ENCODE results near the gene RASSF6.
"Not testable (repeated sequence)": the region's sequence is repeated elsewhere in the genome, so short reads cannot be mapped to it uniquely, and the experiment has no call there.

RASSF6 gene, protein sequence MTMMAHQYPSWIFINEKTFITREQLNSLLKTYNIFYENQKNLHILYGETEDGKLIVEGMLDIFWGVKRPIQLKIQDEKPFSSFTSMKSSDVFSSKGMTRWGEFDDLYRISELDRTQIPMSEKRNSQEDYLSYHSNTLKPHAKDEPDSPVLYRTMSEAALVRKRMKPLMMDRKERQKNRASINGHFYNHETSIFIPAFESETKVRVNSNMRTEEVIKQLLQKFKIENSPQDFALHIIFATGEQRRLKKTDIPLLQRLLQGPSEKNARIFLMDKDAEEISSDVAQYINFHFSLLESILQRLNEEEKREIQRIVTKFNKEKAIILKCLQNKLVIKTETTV

DNA sequence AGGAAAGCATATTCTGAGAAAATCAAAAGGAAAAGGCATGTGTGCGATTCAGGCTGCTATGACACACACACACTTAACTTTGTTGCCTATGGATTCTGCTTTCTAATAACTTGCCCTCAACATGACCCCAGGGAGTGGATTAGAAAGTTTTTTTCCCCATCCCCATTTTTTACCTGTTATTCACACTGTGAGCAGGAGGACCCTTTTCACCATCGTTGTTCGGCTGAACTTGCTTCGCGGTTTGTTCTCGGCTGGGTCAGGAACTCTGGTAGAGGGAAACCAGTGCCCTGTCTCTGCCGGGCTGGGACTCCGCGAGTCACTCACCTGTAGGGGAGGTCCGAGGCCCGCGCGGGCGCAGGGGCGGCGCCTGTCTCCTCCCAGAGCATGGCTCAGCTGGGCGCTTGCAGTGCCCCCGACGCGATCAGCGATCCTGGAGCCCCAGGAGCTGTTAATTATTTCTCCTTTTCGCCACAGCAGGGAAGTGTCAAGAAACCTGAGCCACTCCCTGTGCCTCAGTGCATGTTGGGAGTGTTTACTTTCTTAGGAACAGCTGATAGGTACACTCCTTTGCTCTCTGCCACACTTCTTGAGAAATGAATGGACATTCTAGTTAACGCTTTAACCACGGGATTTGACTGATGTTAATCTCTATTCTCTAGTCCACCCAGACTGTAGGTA is at the start of gene RASSF6:
Gene RASSF6 (minus strand): TSS at position 322 of the 678 bp plus-strand sequence. CDS start 8,641 bp downstream, outside the sequence.
- DNase-seq, result peak in 1 of 2 experiments; percentile 1

DNA sequence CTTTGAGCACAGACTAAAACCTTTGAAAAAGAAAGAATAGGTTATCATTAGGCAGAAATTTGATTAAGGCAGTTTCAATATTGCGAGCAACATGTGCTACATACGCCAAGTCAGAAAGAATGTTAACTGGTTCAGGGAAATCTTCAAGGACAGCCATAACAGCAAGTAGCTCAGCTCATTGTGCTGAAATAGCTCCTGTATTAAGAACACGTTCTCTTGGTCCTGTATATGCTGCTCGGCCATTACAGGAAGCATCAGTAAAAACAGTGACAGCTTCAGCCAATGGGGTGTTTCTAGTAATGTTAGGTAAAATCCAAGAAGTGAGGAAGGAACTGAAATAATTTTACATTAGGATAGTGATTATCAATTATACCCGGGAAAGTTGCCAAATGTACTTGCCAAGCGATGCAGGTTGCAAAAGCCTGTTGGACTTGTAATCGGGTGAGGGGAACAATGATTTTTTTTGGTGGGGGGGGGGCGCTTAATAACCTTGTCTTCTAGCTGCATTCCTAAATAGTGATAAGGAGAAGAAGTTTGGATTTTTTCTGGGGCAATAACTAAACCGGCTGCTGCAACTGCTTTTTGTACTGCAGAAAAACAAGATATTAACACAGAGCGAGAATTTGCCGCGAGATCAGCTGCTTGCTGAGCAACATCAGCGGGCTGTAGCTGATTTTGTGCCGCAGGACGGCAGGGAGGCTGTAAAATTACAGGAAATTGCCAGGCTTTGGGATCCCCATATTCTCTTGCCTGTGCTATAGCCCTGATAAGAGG is 49.4 kb upstream of the RASSF6 start:
- no peak for DNase-seq

DNA sequence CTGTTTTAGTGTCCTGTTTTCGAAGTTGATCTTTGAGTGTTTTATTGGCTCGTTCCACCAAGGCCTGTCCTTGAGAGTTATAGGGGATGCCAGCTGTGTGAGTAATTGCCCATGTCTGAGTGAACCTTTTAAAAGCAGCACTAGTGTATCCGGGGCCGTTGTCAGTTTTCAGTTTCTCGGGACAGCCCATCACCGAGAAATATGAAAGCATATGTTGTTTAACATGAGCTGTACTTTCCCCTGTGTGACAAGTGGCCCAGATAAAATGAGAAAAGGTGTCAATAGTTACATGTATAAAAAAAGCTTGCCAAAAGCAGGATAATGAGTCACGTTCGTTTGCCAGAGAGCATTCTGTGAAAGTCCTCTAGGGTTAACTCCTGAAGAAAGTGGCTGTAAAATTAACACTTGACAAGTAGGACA is 48.6 kb upstream of the RASSF6 start:
- no peak for DNase-seq

DNA sequence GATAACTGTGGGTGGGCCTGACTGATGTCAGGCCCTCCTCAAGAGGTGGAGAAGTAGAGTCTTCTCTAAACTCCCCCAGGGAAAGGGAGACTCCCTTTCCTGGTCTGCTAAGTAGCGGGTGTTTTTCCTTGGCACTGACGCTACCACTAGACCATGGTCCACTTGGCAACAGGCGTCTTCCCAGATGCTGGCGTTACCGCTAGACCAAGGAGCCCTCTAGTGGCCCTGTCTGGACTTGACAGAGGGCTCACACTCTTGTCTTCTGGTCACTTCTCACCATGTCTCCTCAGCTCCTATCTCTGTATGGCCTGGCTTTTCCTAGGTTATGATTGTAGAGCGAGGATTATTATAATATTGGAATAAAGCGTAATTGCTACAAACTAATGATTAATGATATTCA is 45.7 kb upstream of the RASSF6 start:
- not testable (repeated sequence) for DNase-seq

DNA sequence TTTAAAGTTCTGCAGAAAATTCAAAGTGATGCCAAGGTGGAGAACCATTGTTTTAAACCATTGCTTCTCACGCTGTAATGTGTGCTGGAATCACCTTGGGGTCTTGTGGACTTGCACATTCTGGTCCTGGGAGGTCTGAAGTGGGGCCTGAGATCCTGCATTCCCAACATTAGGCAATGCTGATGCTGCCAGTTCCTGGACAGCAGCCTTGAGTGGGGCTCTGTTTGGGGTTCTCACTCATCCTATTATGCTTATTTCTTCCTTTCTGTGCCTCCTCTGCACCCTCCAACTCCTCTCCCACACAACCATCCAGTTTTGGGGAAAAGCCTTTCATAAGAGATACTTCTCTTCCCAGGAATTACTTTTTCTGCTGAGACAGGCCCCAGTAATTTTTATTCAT is 44.2 kb upstream of the RASSF6 start:
- DNase-seq, result no peak

DNA sequence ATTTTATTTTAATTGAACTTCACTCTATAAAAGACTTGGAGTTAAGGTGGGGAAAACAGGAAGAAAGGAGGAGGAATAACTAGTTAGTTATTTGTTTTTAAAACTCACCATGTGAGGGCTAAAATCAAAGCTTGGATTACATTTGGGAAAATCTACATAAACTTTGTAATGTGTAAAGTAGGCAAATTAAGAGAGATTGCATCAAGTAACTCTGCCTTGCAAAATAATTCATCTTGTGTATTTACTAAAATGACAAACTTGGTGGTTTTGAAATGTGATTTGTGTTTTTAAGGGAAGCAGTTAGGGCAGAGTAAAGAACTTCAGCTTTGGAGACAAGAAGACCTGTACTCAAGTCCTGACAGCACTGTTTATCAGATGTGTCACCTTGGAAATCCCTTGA is 43.3 kb upstream of the RASSF6 start:
- DNase-seq, result no peak

DNA sequence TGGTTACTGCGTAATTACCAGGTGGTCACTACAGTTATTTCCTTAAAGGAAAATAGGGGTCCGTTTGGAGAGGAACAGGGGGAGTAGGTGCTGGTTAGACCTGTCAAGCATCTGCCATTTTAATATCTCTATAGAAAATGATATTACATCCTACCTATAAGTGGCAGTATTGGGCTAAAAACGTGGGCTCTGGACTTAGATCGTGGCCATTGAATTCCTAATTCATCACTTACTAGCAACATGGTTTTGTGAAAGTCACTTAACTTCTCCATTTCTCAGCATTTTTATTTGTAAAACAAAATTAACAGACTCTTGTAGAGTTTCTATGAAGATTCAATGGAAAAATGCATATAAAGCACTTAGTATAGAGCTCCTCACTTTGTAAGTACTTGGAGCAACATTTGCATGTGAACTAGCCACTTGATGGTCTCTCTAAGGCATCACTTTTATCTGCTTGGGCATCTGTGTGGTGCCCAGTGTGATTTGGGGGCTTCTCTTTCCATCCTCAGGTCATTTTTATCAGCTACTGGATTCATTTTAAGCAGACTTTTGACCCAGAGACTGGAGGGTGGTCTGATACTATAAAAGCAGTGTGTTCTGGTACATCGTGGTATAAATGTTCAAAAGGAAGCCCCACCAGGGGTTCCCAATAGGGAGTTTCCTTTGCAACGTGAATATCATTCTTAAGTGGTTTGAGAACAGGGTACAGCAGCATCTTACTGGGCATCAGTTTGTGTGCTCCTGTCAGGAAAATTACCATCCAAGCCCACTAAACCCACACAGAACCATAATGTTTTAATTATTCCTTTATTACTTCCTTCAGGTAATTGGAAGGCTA is 42.7 kb upstream of the RASSF6 start:
- DNase-seq, result no peak

DNA sequence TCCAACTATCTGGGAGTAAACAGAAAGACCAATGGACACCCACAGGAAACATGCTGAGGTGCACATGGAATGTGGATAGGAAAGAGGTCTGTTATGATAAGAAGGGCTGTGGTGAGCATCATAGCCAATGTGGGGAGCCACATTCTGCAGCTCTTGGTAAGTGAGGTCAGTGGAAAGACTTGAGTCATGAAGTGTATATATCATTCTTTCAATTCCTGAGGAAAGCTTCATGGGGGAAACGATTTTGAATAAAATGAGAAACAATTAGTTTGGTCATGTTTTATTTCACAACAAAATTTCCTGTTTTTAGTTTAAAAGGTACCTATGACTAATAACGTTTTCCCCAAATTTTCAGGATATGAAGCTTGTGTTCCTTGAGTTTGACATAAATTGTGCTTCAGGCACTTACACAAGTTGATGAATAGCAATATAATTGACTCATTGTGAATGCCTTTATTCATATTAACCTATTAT is 41.4 kb upstream of the RASSF6 start:
- DNase-seq, result no peak

DNA sequence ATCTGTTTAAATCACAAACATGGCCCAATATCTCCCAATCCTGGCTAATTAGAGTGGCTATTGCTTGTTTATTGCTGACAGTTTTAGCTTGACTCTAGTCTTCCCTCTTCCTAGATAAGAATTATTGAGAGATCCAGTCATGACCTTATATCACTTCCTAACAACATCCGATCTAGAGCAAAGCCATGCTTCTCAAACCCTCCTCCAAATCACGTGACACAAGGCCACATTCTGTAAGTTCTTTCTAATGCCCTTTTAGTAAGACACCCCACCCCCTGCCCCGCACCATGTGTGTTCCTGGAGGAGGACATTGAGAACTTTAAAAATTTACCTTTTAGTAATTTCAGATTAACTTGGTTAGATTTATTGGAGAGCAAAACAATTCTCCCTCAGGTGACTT is 40.6 kb upstream of the RASSF6 start:
- no peak for DNase-seq

DNA sequence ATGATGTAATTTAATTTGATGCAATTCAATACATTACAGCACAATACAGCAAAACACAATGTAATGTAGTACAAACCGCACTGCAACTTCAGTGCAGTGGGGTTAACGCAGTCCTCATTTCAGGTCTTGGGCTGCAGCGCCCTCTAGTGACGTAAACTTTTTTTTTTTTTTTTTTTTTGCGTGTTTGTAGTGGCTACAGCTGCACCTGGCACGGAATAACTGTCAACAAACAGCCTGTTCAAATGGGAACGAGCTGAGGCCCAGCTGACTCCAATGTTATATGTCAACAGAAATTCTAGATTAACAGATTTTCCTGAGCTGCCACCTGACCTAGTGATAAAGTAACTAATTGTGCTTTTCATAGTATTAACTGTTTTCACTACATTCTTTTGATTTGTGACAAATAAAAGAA is 33.5 kb upstream of the RASSF6 start:
- DNase-seq, result no peak

DNA sequence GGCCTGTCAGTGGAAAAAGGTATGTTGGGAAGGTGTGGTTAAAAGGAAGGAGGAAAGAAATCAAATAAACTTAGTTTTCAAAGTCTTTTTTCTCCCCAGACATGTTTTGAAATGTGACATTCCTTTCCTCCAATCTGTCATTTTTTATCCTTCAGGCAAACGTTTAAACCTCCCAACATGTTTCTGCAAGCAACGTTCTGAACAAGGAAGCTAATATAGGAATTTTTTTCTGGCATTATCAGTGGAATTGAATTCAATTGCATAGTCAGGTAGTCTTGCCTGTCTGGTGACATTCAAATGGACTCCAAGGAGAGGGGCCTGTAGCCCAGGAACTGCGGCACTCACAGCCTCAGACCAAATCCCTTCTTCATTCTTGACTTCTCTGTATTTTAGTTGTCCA is 30.0 kb upstream of the RASSF6 start:
- no peak for DNase-seq

DNA sequence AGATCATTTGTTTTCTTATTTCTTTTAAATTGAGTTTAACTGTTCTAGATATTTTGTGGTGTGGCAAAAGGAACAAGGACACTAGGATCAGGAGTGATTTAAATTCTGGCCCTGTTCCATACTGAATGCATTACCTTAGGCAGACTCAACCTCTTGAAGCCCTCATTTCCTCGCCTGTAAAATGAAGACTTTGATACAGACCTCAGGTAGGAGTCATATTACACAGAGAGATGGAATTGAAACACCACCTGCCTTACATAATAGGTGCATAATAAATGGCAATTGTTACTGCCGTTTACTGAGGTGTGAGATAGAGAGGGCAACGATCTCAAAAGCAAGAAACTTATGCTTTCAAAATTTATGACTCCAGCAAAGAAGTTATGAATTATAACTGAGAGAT is 28.2 kb upstream of the RASSF6 start:
- DNase-seq, result no peak

DNA sequence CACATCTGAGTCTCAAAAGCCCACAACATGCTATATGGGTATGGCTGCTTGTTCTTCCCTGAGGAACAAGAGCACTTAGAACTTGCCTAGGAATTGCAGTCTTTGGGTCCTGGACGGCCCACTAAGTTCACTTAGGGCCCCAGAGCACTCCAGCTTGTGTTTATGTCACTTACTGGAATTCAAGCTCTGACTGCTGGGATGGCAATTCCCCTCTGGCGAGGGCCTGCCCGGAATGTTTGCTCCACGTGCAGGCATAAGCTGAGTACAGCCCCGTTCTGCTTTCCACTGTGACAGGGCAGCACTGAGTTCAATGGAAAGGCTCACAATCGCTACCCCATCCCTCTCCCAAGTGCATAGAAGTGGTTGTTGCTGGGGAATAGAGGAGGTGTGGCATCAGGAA is 25.9 kb upstream of the RASSF6 start:
- no peak for DNase-seq

DNA sequence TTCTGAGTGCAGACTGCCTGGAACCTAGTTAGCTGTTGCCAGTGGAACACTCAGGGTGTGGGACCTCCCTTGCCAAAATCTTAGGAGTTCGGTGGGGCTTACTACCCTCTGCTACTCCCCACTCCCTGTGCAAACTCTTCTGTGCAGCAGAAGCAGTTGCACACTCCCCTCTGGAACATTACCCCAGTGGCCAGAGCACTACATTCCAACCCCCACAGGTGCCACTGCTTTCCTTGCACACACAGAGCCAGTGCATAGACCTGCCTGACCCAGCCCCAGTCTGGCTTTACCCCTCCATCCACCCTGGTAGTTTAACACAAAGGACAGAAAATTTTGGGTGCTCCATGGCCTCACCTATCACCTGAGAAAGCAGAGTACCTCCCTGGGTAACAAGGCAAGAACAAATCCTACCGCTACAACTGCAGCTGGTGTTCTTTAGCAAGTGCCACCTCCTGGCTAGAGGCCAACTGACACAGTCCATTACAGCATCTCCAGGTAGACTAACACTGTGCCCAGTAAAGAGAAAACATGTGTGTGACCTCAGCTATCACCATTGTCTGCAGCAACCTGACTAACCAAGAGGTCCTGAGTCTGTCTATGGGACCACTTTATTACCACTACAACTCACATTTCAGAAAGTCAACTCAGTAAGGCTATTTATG is 11.5 kb upstream of the RASSF6 start:
- no peak for DNase-seq

DNA sequence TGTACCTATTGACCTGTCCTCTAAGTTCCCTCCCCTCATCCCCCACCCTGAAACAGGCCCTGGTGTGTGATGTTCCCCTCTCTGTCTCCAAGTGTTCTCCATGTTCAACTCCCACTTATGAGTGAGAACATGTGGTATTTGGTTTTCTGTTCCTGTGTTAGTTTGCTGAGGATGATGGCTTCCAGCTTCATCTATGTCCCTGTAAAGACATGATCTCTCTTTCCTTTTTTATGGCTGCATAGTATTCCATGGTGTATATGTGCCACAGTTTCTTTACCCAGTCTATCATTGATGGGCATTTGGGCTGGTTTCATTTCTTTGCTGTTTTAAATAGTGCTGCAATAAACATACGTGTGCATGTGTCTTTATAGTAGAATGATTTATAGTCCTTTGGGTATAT is 8.6 kb upstream of the RASSF6 start:
- DNase-seq, result not testable (repeated sequence)

DNA sequence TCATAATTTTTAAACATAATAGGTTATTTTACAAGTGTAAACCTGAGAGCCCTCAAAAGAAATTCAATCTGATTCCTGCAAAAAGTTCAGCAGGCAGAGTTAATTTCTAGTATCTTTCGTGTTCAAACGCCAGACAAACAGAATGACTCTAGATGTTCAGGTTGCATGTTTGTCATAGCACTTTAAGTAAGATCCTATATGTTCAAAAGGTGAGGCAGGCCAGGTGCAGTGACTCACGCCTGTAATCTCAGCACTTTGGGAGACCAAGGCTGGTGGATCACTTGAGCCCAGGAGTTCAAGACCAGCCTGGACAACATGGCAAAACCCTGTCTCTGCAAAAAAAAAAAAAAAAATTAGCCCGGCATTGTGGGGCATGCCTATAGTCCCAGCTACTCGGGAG is 1.1 kb upstream of the RASSF6 start:
- DNase-seq, result no peak

DNA sequence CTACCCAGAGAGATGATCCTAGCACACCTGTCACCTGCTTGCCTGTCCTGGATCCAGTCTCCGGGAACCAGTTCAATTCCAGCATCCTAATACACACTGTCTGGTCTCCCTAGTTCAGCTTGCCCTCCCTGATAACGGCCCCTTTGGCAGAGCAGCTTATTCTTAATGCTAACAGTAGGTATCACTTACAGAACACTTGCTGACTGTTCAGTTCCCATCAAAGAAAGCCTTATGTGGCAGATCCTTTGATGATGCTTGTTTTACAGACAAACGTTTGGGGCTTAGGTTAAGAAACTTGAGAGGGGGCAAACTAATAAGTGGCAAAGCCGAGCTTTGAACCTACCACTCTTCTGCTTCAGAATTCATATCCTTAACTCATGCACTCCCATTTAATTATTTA is 890 bp downstream of the RASSF6 start:
- no peak for DNase-seq

DNA sequence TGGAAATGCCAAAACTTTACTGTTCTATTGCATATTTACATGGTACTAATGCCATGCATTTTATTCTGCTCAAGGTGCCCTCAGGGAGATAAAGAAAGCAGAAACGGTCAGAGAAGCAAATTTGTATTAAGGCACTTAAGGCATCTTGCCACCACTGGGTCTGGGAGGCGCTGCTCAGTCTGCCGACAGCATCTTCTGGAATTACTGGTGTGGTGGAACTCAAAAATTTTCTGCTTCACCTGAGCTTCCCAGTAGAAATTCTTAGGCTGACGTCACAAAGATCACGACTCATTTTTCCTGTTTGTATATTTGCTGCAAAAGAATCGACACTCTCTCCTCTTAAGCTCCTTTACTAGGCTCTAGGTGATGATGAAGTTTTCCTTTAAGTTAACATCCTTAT is 3.0 kb downstream of the RASSF6 start:
- no peak for DNase-seq

DNA sequence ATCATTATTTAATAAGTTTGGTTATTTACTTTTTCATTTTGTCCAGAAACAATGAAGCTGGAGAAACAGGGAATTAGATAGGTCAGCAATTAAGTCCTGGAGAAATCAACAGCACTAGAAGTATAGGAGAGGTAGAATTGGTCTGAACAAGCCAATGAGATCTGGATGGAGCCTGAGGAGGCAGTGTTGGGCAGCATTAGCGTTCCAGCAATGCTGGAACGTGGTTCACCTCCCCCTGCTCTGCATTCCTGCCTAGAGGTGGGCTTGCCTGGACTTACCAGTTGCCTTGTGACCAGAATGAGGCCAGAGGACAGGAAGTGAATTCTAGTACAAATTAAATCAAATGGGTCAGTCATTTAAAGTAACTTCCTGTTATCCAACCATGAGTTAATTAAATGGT is 4.6 kb downstream of the RASSF6 start:
- DNase-seq, result no peak

DNA sequence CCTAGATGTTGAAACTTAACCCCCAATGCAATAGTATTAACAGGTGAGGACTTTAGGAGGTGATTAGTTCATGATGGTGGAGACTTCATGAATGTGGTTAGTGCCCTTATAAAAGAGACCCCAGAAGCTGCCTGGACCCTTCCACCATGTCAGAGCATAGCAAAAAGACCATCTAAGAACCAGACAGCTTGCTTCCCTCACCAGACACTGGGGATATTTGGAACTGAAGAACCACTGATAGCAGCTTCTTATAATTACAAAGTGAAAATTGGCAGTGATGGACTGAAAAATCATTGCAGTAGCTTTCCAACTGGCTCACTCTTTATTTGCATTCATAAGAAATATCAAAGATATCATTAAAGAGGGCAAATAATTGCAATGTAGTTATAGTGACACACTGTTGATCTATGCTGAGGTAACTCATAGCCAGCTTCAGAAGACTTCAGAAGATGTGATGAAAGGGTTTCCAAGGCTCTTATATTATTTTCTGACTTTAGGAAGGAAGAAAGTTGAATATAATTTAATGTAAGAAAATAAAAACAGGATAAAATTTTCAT is 5.8 kb downstream of the RASSF6 start:
- no peak for DNase-seq

DNA sequence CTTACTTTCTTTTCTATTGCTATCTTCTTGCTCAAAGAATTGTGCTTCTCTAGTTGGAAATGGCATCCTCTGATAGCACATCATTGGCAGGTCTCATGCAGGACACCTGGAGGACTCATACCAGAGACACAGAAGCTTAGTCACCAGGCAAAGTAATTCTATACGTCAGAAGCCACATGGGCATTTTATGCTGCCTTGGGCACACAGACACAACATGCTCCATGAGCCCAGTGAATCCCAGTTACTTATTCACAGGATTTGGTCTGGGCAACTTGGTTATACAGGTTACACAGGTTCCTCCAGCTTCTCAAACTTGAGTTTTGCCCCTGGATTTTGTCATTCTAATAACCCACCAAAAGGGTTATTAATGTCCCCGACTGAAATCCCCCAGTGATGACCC is 7.1 kb downstream of the RASSF6 start:
- DNase-seq, result no peak

DNA sequence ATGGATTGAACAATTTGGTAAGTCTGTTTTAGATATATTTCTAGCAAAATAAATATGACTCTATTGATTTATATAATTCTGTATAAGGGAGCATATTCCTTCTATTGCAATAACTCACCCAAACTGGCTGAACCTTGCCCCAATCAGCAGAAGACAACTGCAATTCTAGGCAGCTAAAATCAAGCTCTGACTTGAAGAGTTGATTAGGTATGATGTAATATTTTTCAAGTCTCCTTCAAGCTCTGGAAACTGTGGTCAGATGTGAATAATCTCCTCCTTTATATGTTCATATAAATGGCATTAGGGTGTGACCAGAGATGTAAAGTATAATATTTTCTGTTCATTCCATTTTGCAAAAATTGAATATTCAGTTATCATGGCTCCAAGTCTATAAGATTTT is 8.2 kb downstream of the RASSF6 start:
- DNase-seq, result no peak

All from activated CD4-positive, alpha-beta T cell treated with anti-CD3 and anti-CD28 coated beads, Interleukin-2, amount 50 U/mL, for 4 hours (primary cell).